ENCODE measurements around the gene GGCX.
"Not testable (repeated sequence)": the region's sequence is repeated elsewhere in the genome, so short reads cannot be mapped to it uniquely, and the experiment has no call there.

GGCX gene

DNA sequence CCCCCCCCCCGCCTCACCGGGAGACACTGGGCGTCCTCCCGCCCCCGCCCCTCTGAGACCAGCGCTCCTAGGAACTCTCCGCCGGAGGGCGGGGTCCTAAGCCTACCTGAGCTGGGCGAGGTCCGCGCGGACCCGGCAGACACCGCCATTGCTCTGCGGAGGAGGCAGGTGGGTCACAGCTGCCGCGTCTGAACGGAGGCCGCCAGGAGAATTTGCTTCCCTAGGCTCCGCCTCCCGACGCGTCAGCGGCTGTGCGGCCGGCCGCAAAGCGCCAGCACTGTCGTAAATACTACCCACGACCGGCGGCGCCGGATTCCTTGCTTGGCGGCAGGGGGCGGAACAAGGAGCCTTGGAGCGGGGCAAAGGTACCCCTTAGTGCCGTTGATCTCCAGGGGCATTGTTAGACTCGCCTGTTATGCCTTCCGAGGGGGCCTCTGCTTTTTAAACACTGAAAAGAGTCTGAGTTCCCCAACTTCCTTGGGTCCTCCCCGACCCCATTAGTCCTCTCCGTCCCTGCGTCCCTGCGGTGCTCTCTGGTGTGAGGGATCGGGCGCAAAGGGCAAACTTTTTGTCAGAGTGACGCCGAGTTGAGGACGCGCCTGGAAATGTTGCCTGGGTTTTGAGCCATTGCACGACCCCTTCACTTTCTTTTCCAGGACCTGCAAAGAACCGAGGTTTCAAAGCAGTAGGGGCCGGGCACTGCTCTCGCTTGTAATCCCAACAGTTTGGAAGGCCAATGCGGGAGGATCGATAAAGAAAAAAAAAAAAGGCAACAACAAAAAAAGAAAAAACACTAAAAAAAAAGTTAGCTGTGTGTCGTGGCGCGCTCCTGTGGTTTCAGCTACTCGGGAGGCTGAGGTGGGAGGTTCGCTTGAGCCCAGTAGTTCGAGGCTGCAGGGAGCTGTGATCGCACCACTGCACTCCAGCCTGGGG, at the start of gene GGCX:
TSS of gene GGCX (minus strand) at position 214 of the 933 bp plus-strand sequence. CDS start at position 149, 65 bp downstream.
- peak; percentile 96 for DNase-seq

DNA sequence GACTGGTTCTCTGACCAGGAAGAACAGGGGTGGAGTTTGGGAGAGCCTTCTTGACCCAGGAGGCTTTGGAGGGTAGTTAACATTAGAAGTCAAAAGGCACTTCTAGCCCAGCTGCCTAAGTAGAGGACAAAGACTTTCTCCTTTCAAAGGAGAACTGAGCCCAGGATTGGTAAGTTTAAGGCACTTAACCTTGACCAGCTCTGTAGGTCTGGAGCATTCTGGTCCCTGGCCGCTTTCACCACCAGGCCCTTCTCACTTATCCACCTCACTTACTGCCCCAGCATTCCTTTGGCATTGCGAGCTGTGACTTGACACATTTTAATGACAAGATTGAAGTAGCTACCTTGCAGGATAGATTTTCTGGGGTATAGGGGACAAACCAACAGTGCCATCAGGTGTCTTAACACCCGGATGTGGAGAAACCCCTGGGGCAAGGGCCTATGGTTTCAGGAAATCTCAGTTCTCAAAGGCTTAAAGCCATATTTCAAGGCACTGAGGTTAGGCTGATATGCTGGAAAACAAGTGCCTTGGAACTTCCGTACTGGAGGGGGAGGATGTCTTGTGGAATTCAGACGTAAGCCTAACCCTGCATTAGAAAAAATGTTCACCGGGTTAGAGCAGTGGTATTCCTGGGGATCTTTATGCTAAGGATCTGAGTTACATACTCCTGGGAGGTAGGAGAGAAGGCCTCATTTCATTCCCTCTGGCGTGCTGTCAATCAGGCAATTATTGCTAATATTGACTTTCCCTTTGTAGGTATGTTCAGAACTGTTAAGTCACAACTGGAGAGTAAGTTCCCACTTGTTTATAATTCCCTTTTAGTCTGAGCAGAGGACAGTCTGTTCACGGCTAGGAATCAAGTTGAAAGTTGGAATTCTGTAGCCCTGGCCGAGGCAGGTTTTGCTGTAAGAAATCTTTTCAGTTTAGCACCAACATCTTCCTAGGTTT, 46.2 kb upstream of the GGCX start:
- DNase-seq: no peak

DNA sequence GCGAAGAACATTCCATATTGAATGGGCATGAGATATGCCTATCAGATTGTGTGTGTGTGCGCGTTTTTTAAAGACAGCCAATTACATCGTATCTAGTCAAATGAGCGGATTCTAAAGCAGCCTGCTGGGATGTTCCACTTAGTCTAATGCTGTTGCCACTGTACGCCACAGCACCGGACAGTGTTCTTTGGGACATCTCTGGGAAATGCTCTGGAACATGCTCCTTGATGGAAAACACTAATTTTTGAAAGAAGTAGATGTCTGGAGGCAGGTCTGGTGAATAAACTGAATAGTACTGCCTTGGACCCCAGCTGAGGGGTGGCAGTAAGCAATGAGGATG, 44.8 kb upstream of the GGCX start:
- no peak for DNase-seq

DNA sequence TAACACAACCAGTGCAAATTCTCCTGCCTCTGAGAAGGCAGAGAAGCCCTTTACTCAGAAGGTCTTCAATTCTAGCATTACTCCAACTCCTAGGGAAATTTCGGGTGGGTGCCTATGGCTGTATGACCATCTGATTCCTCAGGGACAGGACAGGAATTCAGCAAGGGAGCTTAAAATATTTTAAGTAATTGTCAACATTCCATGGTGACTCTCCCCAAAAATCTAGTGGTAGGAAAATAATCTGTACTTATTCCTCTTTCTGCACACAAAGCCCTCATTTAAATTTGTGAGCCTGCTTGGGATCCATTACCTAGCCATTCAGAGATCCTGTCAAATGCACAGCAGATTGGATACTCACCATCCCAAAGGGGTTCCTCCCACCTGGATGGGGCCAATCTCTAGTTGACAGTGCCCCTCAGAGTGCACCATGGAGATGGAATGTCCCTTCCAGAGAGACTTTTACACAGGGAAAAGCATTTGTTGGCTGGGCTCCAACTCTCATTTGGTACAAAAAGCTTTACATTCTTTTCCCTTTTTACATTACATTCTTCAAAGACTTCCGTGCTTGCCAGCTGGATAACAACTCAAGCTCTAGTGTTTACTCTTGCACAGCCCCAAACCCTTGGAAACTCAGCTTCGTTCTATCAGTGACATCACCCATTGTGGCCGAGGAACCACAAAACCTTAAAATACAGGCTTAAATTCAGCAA, 44.3 kb upstream of the GGCX start:
- DNase-seq: no peak

DNA sequence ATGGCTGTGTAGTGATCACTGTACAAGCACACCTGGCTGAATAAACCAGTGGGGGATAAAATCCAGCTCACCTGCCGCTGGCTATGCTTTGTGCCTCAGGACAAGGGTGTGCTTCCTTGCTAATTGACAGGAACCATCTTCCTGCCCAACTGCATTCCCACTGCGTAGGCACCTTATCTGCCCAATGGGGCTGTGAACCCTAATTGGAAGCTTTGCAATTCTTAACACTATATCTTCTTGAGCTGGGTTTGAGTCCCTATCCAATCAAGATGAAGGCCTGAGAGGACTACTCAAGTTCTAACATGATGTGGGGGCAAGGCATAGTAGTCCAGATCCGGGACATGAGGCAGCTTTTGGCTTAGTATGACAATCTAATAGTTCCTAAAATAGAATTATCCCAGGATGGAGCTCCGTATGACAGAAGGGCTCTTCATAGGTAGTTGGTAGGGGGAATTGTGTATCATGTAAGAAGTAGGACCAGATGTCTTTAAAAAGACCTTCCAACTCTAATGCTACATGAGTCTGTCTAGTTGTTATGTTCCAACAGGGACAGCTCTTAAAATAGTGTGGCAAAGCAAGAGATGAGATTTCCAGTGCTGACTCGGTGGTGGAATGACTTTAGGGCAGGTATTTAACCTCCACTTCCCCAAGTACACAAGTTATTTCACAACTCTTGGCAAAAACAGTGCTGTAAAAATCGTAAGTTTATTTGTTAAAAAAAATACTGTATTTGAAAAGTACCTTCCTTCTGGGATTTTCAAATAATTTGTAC, 43.5 kb upstream of the GGCX start:
- peak; percentile 46 for DNase-seq

DNA sequence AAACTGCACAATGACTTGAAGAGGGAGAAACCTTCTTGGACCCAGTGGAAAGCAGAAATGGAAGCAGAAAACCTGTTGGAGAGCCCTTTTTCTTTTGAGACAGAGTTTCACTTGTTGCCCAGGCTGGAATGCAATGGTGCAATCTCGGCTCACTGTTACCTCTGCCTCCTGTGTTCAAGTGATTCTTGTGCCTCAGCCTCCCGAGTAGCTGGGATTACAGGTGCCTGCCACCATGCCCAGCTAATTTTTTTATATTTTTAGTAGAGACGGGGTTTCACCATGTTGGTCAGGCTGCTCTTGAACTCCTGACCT, 42.8 kb upstream of the GGCX start:
- DNase-seq: not testable (repeated sequence)

DNA sequence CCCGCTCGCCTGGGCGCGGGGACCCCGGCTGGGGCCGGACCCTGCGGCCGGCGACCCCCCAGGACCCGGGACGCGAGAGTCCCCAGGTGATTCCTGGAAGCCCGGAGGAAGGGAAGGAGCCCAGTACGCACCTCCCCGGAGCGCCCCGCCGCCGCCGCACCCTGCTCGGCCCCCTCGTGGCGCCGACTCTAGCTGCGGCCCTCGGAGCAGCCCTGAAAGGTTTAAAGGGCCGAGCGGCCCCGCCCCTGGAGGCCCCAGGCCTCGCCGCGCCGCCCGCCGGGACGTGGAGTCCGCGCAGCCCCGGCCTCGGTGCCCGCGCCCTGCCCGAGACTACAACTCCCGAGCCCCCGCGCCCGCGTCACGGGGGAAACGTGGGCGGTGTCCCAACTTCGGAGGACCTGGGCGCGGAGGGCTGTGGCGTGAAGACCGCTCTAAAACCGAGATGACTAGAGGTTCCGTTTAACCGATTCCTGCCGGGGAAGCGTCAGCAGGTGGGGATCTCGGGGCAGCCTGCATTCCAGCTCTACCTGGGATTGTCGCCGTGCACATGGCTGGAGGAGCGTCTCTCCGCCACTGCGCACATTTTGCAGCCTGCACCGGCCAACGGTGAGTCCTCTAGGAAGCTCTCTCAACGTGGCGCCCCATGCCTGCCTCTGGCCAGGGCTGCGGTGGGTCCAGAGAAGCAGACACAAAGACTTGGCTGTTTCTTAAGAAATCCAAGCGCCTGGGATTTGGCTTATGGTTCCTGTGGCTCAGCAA, 41.4 kb upstream of the GGCX start, which contains the start of gene TMEM150A:
TSS of gene TMEM150A (minus strand) at position 223 of the 759 bp plus-strand sequence. CDS start 750 bp downstream, outside the sequence.
- DNase-seq: peak; percentile 91

DNA sequence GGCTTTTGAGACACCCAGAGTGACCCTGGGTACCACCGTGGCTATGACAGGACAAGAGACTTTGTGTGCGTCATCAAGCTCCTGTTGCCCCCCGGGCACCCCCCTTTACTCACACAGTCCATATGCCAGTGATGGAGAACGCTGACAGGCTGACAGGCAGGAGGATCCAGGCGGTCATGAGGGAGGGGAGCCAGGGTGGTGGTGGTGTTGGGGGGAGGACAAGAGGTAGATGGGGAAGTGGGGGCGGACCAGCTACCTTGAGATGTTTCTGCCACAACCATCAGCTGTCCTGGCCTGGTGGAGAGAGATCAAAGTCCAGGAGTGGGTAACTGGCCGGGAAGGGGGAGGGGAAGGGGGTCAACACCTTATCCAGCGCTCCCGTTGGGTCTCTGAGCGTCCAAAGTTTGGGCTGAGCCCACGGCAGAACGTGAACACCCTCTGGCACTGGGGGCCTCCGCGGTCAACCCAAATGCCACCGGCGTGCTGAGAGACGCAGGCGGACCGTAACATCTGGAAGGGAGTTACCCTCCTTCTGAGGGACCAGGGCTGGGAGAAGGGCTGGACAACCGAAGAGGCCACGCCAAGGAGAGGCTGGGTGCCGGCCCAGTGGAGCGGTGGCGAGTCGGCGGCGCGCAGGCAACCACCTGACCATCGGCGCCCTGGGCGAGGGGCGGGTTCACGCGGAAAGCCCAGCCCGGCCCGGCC, 40.6 kb upstream of the GGCX start:
- DNase-seq: peak; percentile 42

DNA sequence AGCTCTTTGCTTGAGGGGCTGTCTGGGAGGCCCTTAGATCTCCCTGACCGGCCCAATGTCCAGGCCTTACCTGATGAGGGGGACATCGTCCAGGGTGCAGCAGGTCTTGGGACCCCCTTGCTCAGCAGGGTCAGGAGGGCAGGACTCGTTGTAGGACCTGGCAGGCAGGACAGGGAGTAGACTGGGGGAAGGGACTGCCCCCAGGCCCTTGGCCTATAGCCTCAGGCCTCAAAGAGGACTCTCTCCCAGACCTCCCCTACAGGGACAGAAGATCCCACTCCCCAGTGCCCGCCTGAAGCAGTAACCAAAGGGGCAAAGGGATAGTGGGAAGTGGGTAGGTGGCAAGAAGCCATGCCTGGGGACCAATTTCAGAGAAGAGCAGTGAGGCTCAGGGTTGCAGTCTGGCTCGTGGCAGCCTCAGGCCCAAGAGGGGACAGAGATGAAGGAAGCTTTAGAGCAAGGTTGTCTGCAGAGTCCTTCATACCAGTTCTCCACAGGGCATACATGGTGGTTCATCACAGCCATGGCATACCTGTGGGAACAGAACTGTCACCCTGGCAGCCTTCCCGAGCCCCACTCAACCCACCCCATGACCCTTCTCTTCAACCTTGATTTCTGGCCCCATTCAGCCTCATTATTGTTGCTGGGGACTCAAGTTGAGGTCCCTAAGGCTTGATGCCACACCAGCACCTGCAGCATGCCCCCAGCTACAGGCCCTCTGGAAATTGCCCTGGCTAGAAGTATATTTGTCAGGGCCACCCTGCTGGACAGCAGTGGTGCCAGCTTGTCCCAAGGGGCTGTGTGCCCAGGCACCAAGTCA, 39.9 kb upstream of the GGCX start:
- no peak for DNase-seq

DNA sequence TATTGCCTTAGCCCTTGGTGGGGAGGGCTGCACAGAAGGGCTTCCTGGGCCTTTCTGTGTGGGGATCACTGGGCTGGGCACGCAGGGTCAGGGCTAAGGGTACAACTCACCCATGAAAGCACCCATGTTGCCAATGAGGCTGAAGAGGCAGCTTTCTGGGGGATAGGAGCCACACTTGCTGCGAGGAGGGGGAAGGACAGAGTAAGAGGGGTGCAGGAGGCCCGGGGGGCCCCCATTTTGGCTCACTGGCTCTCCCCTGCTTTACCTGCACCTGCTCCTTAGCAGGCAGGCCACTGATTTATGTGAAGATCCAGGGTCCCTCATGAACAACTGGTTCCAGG, 38.9 kb upstream of the GGCX start:
- DNase-seq: no peak

DNA sequence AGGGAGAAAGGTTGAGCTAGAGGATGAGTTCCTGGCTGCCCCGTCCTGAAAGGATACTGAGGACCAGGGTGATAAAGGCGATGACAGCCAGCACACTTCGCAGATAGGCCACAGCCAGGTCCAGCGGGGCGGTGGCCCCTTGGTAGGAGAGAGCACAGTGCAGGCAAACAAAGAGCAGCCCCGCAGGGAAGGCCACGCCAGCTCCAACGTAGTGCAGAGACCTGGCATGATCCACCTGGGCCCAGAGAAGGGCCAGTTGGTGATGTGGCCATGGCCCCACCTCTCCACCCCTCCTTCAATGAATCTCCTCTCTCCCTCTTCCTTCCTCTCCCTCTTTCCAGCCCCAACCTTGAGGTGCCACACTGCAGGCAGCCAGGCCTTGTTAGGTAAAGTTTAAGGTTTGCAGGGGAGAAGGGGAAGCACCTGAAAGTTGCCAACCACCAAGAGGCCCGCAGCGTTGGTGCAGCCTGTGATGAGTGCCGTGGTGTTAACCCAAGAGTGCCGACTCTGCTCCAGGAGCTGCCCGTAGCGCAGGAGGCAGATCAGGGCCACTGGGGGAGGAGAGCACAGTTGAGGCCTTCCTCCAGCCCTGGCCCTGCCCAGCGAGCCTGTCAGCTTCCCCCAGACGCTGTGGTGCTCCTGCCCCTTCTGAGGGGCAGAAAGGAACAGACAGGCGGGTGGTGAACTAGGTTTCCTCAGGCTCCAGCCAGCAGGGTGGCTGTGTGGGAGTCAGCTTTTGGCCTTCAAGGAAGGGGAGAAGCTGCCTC, 38.4 kb upstream of the GGCX start:
- DNase-seq: no peak

DNA sequence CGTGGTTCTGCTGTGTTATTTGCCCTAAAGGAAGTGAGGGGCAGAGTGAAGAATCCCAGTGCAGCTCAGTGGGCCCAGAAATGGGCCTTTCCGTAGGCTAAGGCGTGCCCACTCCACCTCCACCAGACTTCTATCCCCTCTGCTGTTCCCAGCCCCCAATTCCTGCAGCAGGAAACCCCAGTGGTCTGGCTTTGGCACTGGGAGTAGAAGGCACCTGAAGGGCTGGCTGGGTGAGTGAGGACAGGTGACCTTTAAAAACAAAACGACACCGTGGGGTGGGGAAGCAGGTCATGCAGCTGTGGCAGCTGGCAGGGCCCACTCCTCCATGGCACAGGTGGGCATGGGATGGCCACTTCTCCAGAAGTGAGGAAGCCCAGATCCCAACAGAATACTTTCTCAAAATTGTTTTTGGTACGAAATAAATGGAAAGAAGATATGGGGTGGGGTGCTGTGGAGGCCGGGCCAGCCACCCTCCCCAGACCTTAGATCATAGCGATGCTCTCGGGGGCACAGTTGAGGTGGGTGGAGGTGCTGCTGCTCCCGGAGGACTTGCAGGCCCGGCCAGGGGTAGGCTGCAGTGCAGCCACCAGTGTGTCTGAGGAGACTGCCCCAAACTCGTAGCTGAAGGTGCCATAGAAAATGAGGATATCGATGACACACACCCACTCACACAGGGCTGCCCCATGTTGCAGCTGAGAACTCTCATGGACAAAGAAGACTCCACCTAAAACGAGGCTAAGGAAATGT, 37.5 kb upstream of the GGCX start:
- no peak for DNase-seq

DNA sequence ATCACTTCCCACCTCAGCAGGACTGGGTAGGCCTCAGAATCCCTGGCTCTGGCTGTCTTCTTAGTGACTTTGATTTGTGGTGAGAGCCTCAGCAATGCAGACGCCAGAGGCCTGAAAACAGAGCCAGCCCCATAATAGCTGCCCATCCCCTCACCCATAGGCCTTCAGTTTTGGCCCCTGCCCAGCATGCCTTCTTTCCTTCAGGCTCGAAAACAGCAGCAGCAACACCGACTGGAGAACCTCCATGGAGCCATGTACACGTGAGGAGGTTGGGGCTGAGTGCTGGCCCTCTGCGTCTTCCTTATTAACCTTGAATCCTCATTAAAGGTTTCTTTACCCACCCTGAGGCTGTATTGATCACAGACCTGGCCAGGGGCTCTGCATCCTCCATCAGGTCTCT, 35.9 kb upstream of the GGCX start:
- no peak for DNase-seq

DNA sequence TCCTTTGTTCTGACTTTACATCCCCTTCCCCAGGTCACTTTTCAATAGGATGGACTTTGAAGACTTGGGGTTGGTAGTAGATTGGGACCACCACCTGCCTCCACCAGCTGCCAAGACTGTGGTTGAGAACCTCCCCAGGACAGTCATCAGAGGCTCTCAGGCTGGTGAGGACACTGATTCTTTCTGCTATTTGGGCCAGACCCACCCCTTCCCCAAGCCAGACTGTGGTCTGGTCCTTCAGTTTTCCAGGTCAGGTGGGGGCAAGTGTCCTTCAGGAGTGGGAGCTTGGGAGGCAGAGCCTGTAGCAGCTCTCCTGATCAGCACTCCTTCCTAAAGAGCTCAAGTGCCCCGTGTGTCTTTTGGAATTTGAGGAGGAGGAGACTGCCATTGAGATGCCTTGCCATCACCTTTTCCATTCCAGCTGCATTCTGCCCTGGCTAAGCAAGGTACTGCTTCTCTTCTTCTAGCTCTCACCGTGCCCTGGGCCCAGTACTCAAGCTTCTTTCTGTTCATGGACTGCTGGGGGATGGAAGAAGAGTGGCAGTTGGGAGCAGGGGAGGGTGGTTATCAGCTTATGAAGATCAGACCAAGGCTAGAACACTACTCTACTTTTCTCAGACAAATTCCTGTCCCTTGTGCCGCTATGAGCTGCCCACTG, 35.3 kb upstream of the GGCX start:
- DNase-seq: no peak

DNA sequence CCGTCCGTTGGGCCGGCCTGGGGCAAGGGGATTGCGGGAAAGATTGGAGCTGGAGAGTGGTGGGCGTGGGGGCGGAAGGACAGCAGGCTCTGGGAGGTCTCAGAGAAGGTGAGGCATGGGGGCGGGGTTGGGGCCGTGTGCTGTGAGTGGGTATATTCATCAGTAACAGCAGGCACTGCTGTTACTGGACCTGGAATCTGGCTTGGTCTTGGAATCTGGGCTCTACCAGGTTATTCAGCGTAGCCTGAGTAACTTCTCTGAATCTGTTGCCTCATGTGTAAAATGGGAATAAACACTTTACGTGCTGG, 34.7 kb upstream of the GGCX start:
- no peak for DNase-seq

DNA sequence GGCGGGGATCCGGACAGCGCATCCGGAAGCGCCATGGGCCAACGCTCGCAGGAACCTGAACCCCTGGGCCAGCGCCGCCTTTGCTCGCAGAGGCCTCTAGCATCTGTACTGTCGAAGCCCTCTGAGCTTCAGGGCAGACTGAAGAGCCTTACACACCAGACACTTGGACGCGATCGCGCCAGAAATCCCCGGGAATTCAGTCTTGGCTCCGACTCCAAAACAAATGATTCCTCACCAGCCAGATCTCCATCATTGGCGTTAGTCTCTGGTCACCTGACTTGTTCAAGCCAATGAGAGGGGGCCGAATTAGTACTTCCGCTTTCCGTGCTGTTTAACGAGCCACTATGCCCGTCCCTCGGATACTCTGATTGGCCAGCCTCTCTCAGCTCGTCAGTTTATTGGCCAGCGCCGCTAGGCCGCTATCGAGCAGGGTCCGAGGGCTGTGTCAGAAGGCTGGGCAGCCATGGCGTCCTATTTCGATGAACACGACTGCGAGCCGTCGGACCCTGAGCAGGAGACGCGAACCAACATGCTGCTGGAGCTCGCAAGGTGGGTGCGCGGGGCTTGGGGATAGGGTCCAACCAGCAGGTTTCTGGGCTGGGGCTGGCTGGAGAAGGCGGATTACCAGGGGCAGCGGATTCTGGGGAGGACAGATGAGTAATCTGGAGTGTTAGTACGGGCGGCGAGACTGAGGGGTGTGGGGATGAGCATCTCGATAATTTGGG, 34.2 kb upstream of the GGCX start, which contains the start of gene RNF181:
TSS of gene RNF181 (plus strand) at position 445 of the 725 bp plus-strand sequence. CDS start at position 464, 19 bp downstream.
- DNase-seq: peak; percentile 96

DNA sequence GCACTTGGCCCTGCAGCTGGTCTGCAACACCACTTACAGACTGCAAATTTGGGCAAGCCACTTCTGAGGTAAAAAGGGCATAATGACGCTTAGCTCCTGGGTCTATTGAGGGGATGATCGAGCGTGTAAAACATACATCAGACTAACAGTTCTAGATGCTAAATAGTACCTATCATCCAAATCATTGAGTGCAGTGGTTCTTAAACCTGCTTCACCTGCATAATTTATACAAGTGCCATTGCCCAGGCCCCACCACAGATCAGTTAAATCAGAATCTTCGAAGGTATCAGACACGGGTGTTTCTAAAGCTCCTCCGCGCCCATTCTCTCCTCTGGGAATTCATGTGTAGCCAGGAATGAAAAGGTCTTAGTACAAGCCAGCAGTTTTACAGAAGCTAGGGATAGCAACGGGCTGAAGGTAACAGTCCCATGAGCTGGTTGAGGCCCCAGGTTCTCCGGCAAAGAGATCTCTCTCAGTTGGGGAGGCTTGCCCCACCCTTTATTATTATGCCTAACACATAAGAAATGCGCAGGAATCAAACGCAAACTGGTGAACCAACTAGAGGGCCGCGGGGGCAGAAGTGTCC, 33.5 kb upstream of the GGCX start:
- peak; percentile 46 for DNase-seq

All from NCI-H69 (cell line).